Keratinocyte (primary cell): ENCODE data around the gene ANKRD13D.

Experiments
- EZH2 ChIP-seq: IDR thresholded peaks from one replicate; pipeline ENCODE4 v1.6.1; 2012; ENCODE audit warnings: inconsistent platforms, mild to moderate bottlenecking, low read length, moderate library complexity
- TF ChIP-seq, protein P1 (sequence below), 3 experiments: IDR thresholded peaks in 1 of 3; conservative IDR thresholded peaks in 1 of 3; optimal IDR thresholded peaks in 1 of 3; 2 replicates in 2 of 3; 3 replicates in 1 of 3; pipeline versions ENCODE3 to v1.5.1; 2011; ENCODE audit warnings: low read length in 3 of 3, mild to moderate bottlenecking in 3 of 3, moderate library complexity in 2 of 3, control low read depth in 1 of 3, inconsistent platforms in 1 of 3; ENCODE audit not compliant: insufficient read depth in 2 of 3; ENCODE audit errors: extremely low read depth in 1 of 3

DNA sequence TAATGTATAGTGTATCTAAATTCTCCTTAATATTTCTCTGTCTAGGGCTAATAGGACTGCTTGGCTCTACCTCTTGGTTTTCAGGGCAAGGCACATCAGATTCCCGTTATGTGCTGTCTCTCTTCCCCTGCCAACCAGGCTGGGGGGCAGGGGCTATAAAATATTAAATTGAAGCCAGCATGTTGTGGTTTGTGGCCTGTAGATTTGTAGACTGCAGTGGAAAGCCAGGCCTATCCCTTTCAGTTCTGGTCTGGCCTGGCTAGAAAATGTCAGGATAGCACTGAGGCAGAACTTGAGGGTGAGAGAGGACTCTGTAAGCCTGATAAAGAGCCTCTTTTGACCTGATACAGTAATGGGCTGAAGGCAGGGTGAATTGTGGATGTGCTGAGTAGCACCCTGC, 37.3 kb upstream of the ANKRD13D start:
- TF ChIP-seq, protein P1, sequence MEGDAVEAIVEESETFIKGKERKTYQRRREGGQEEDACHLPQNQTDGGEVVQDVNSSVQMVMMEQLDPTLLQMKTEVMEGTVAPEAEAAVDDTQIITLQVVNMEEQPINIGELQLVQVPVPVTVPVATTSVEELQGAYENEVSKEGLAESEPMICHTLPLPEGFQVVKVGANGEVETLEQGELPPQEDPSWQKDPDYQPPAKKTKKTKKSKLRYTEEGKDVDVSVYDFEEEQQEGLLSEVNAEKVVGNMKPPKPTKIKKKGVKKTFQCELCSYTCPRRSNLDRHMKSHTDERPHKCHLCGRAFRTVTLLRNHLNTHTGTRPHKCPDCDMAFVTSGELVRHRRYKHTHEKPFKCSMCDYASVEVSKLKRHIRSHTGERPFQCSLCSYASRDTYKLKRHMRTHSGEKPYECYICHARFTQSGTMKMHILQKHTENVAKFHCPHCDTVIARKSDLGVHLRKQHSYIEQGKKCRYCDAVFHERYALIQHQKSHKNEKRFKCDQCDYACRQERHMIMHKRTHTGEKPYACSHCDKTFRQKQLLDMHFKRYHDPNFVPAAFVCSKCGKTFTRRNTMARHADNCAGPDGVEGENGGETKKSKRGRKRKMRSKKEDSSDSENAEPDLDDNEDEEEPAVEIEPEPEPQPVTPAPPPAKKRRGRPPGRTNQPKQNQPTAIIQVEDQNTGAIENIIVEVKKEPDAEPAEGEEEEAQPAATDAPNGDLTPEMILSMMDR (optimal IDR thresholded peaks at IDR 0.05 in 1 of 3, IDR thresholded peaks at IDR 0.05 in 1 of 3, conservative IDR thresholded peaks at IDR 0.05 in 1 of 3; ENCODE audit: extremely low read depth in 1 of 3, insufficient read depth in 2 of 3, low read length in 3 of 3) = no peak
- TF ChIP-seq EZH2 = no peak
